AML-193 (cell line): ENCODE results near the gene PAPPA2.
"Not testable (repeated sequence)": the region's sequence is repeated elsewhere in the genome, so short reads cannot be mapped to it uniquely, and the experiment has no call there.

ENCODE experiments used
- DNase-seq, 2 experiments: peaks; one replicate each; lab custom pipeline; 2025; lab: John Stamatoyannopoulos, UW

PAPPA2 gene

GRCh38 chr1:176604461-176604860, 141.5 kb downstream of the PAPPA2 start:
- DNase-seq, result no peak

GRCh38 chr1:176605176-176605575, 142.2 kb downstream of the PAPPA2 start:
- DNase-seq, result no peak

- DNase-seq, result no peak
These were observed 146.8 kb downstream of the PAPPA2 start for GRCh38 chr1:176609556-176610408.

GRCh38 chr1:176612791-176613190, 149.8 kb downstream of the PAPPA2 start:
- DNase-seq, result no peak

- no peak for DNase-seq
These were observed 154.9 kb downstream of the PAPPA2 start for GRCh38 chr1:176617881-176618280.

- no peak for DNase-seq
These were observed 156.3 kb downstream of the PAPPA2 start for GRCh38 chr1:176619261-176619660.

- no peak for DNase-seq
These were observed 162.4 kb downstream of the PAPPA2 start for GRCh38 chr1:176625365-176625764.

GRCh38 chr1:176626572-176627061, 163.6 kb downstream of the PAPPA2 start:
- DNase-seq, result no peak

GRCh38 chr1:176628775-176629174, 165.8 kb downstream of the PAPPA2 start:
- no peak for DNase-seq

- DNase-seq, result not testable (repeated sequence)
These were observed 171.8 kb downstream of the PAPPA2 start for GRCh38 chr1:176634733-176635132.

GRCh38 chr1:176638713-176639526, 175.9 kb downstream of the PAPPA2 start:
- no peak for DNase-seq

- DNase-seq, result no peak
These were observed 180.6 kb downstream of the PAPPA2 start for GRCh38 chr1:176643536-176643935.

GRCh38 chr1:176648556-176648955, 185.6 kb downstream of the PAPPA2 start:
- no peak for DNase-seq

GRCh38 chr1:176656257-176656995, 193.5 kb downstream of the PAPPA2 start:
- DNase-seq, result no peak

GRCh38 chr1:176669782-176670181, 206.8 kb downstream of the PAPPA2 start:
- no peak for DNase-seq

GRCh38 chr1:176670853-176671252, 207.9 kb downstream of the PAPPA2 start:
- no peak for DNase-seq

- no peak for DNase-seq
These were observed 220.0 kb downstream of the PAPPA2 start for GRCh38 chr1:176682830-176683535.

GRCh38 chr1:176691251-176692228, 228.6 kb downstream of the PAPPA2 start:
- peak; percentile 25 to 41 for DNase-seq

GRCh38 chr1:176692431-176692830, 229.5 kb downstream of the PAPPA2 start:
- no peak for DNase-seq

- no peak for DNase-seq
These were observed 230.2 kb downstream of the PAPPA2 start for GRCh38 chr1:176692988-176693696.
